ENCODE measurements around the gene DOCK3.
A peak's percentile ranks its signal among the peaks of the same experiment; 100 is the strongest.
"Not testable (repeated sequence)": the region's sequence is repeated elsewhere in the genome, so short reads cannot be mapped to it uniquely, and the experiment has no call there.

The DOCK3 gene

DNA sequence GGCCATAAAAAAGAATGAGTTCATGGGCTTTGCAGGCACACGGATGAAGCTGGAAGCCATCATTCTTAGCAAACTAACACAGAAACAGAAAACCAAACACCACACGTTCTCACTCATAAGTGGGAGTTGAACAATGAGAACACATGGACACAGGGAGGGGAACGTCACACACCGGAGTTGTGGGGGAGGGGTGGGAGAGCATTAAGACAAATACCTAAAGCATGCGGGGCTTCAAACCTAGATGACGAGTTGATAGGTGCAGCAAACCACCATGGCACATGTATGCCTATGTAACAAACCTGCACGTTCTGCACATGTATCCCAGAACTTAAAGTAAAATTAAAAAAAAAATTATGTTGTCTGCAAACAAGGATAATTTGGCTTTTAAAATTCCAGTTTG, 200.1 kb downstream of the DOCK3 start:
- DNase-seq (ENCODE audit: low read depth, low spot score), result not testable (repeated sequence)

- peak; percentile 58 for DNase-seq (ENCODE audit: low read depth, low spot score)
Observed at GRCh38 chr3:50876947-50877346, 202.2 kb downstream of the DOCK3 start.

GRCh38 chr3:50882733-50883132, 208.0 kb downstream of the DOCK3 start:
- not testable (repeated sequence) for DNase-seq (ENCODE audit: low read depth, low spot score)

DNA sequence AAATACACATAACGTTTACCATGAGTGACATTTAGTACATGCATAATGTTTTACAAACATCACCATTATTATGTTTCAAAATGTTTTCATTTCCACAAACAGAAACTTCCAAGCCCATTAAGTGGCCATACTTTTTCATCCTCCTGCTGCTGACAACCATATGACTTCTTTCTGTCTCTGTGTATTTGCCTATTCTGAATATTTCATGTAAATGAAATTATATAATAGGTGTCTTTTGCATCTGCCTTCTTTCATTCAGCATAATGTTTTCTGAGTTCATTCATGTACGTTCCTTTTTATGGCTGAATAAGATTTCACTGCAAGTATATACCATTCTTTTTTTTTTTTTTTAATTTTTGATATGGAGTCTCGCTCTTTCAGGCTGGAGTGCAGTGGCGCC, 209.0 kb downstream of the DOCK3 start:
- DNase-seq (ENCODE audit: low read depth, low spot score), result no peak

- peak; percentile 7 for DNase-seq (ENCODE audit: low read depth, low spot score)
Observed at GRCh38 chr3:50885070-50885850, 210.5 kb downstream of the DOCK3 start.

DNA sequence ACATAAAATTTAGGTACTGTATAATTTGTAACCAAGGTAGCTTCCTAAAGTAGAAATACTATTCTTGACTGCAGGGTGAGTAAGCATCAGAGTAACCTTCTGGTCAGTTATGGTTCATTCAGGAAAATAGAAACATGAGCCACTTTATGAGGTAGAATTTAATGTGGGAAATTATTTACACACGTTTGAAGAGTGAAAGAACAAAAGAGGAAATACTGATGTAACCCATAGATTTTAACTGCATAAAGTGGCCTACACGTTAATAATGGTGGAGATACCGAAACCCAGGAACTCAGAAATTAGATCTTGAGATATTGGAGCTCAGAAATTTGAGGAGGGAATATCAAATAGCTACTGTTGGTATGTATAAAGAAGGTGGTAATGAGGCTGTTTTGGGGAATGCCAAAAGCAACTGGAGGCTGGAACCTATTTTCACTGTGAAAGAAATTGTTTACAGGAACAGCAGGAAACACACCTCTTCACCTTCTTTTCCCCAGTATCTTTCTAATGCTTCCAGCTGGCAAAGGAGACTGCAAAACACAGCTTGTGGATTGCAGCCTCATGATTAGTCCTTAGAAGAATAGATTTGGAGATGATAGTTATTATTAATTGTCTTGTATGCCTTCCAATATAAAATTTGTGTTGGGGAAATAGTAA, 216.1 kb downstream of the DOCK3 start:
- DNase-seq (ENCODE audit: low read depth, low spot score), result no peak

DNA sequence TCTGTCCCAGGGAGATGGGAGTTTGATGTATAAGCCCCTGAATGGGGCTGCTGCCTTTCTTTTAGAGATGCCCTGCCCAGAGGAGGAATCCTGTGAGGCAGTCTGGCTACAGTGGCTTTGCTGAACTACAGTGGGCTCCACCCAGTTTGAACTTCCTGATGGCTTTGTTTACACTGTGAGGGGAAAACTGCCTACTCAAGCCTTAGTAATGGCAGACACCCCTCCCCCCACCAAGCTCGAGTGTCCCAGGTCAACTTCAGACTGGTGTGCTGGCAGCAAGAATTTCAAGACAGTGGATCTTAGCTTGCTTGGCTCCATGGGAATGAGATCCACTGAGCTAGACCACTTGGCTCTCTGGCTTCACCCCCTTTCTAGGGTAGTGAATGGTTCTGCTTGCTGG, 226.4 kb downstream of the DOCK3 start:
- DNase-seq (ENCODE audit: low read depth, low spot score), result not testable (repeated sequence)

- DNase-seq (ENCODE audit: low read depth, low spot score), result no peak
Observed at GRCh38 chr3:50912746-50913145, 238.0 kb downstream of the DOCK3 start.

DNA sequence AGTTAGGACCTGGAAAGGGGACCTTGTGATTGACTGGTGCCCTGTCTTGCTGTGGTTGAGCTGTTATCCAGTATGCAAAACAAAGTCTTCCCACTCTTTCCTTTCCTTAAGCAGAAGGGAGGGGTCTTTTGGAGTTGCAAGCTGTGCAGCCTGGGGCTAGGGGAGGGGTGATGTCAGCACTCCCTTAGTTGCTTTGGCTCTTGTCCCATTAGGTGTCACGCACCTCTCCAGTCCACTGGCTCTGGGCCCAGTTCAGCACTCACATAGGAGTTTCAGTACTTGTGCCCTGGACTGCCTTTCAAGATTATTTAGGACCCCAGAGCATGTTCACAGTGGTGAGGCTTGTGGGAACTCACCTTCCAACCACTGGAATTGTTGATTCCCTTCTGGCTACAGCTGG, 238.5 kb downstream of the DOCK3 start:
- DNase-seq (ENCODE audit: low read depth, low spot score), result peak; percentile 64

- not testable (repeated sequence) for DNase-seq (ENCODE audit: low read depth, low spot score)
Observed at GRCh38 chr3:50922071-50922470, 247.3 kb downstream of the DOCK3 start.

- no peak for DNase-seq (ENCODE audit: low read depth, low spot score)
Observed at GRCh38 chr3:50923955-50924354, 249.2 kb downstream of the DOCK3 start.

- no peak for DNase-seq (ENCODE audit: low read depth, low spot score)
Observed at GRCh38 chr3:50924638-50925037, 249.9 kb downstream of the DOCK3 start.

GRCh38 chr3:50926868-50927267, 252.1 kb downstream of the DOCK3 start:
- DNase-seq (ENCODE audit: low read depth, low spot score), result no peak

GRCh38 chr3:50930371-50931208, 255.9 kb downstream of the DOCK3 start:
- DNase-seq (ENCODE audit: low read depth, low spot score), result no peak

GRCh38 chr3:50932918-50933317, 258.2 kb downstream of the DOCK3 start:
- not testable (repeated sequence) for DNase-seq (ENCODE audit: low read depth, low spot score)

DNA sequence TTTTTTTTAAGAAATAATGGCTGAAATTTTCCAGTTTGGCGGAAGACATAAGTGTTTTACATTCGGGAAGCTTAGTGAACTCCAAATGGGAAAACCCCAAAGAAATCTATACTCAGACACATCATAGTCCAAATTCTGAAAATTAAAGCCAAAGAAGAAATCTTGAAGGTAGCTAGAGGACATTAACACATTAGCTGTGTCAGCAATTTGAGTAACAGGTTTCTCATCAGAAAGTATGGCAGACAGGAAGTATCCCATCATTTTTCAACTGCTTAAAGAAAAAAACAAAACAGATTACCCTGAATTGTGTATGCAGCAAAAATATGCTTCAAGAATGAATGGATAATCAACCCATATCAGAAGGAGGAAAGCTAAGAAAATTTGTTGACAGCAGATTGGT, 261.7 kb downstream of the DOCK3 start:
- no peak for DNase-seq (ENCODE audit: low read depth, low spot score)

- no peak for DNase-seq (ENCODE audit: low read depth, low spot score)
Observed at GRCh38 chr3:50947419-50947818, 272.7 kb downstream of the DOCK3 start.

- no peak for DNase-seq (ENCODE audit: low read depth, low spot score)
Observed at GRCh38 chr3:50950591-50950990, 275.9 kb downstream of the DOCK3 start.

DNA sequence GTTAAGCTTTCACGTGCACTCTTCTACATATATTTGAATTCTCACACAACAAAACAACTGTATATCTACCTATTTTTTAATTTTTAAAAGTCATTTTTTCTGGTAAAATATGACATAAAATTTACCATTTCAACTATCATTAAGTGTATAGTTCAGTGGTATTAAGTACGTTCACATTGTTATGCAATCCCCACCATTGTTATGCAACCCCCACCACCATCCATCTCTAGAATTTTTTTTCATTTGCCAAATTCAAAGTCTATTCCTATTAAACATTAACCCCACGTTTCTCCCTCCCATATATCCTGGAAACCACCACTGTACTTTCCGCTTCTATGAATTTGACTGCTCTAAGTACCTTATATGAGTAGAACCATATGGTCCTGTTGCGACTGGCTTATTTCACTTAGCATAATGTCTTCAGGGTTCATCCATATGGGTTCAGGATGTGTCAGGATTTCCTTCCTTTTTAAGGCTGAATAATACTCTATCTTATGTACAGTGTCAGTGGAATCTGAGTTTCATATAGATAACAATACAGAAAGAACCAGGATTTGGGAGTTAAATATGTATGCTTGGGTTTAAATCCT, 279.2 kb downstream of the DOCK3 start:
- DNase-seq (ENCODE audit: low read depth, low spot score), result no peak

DNA sequence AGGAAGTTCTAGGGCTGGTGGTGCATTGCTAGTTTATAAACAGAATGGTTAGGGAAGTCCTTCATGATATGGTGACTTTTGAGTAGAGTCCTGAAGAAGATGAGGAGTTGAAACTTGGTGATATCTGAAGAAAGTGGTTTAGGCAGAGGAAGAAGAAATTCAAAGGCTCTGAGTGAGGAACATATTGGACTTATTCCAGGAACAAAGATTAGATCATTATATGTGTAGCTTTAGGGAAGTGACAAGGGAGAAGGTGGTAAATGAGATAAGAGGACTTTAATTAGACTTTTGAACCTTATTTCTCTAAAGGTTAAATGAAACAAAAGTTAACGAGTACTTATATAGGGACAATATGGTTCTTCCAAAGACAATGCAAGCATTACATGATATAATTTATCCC, 286.7 kb downstream of the DOCK3 start:
- DNase-seq (ENCODE audit: low read depth, low spot score), result no peak

DNA sequence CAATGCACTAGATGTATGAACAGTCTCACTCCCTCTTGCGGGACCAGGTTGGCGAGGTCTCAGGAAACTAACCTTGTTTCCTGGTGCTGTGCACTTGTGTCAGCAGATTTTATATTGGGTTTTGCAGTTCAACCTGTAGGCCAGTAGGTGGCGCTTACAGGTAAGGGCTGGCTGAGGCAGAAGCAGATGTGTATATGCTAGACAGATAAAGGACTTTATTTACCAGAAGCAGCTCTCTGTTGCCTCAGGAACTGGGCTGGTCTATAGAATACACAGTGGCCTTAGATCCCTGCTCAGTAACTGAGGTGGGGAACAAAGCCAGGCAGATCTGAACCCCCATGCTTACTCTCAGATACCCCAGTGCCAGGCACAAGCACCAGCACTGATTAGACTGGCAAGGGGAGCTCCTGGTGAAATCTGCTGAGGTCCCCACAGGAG, 296.8 kb downstream of the DOCK3 start:
- DNase-seq (ENCODE audit: low read depth, low spot score), result peak; percentile 63

- no peak for DNase-seq (ENCODE audit: low read depth, low spot score)
Observed at GRCh38 chr3:50972029-50972428, 297.3 kb downstream of the DOCK3 start.
